PFSK-1 (cell line): ENCODE results near the gene MYH14.
A peak's percentile ranks its signal among the peaks of the same experiment; 100 is the strongest.

Experiments used
- POLR2AphosphoS5 ChIP-seq: IDR thresholded peaks from 2 replicates; pipeline ENCODE4 v1.6.1; 2012; ENCODE audit warnings: low read depth, mild to moderate bottlenecking, control low read depth, low read length, moderate library complexity
- SIN3A ChIP-seq: IDR thresholded peaks from 2 replicates; pipeline ENCODE4 v1.6.1; 2012; ENCODE audit warnings: mild to moderate bottlenecking, low read length, moderate library complexity, borderline replicate concordance; ENCODE audit not compliant: insufficient read depth
- TAF1 ChIP-seq: IDR thresholded peaks from 2 replicates; pipeline ENCODE4 v1.6.1; 2012; ENCODE audit warnings: low read length, control low read depth, borderline replicate concordance; ENCODE audit not compliant: insufficient read depth

DNA sequence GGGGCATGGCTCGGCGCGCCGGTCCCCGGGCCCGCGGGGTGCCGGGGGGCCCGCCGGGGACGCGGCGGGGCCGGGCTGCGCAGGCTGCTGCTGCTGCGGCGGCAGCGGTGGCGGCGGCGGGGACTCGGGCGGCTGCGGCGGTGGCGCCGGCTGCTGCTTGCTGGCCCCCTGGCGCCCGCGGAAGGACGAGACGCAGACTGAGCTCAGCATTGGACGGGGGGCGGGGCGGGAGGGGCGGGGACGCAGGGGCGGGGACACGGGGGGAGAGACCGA lies 125.4 kb downstream of the MYH14 start:
- TF ChIP-seq POLR2AphosphoS5 (no peak), TAF1 (0 out of 2 replicates have a peak, but pooled peaks have one; percentile 41), SIN3A (no peak)
